Measurements from ENCODE around the gene KCNK4.

- TF ChIP-seq POLR2AphosphoS5 (IDR thresholded peaks at IDR 0.05; ENCODE audit: low read depth, low read length): peak; percentile 84; the same call in 1 of the 2 replicates
- no peak for TF ChIP-seq FOXP2 (optimal IDR thresholded peaks at IDR 0.05; ENCODE audit: borderline replicate concordance, extremely low read depth, extremely low read length, insufficient read depth)
- no peak for TF ChIP-seq REST (IDR thresholded peaks at IDR 0.05; ENCODE audit: insufficient read depth in 1 of 2, low read depth in 2 of 2, low read length in 2 of 2)
These were observed 38.9 kb upstream of the KCNK4 start for GRCh38 chr11:64252003-64252872.

All from PFSK-1 (cell line).